ENCODE results near the gene ATF4.

DNA sequence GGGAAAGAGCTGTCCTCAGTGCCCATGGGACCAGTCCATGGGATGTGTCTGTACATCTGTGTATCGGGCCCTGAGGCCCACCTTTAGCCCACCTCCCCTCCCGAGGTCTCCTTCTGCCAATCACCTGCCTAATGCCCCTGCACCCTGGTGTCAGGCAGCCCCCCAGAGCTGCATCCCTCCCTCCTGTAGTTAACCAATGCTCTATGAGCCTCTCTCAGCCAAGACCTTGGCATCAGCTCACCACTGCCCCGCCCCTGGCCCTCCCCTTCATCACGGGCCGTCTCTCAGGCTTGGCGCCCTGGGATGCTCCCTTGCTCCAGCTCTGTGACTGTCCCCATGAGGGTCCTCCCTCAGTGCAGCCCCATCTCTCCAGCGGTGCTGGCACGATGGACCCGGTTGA, 45.0 kb upstream of the ATF4 start:
- TF ChIP-seq POLR2AphosphoS5 (IDR thresholded peaks at IDR 0.05; ENCODE audit: low read depth, low read length) (no peak), SIN3A (IDR thresholded peaks at IDR 0.05; ENCODE audit: borderline replicate concordance, insufficient read depth, low read depth, low read length) (no peak), TCF7L2 (IDR thresholded peaks at IDR 0.05; ENCODE audit: low read depth, low read length) (no peak)
- TF ChIP-seq, protein P1, sequence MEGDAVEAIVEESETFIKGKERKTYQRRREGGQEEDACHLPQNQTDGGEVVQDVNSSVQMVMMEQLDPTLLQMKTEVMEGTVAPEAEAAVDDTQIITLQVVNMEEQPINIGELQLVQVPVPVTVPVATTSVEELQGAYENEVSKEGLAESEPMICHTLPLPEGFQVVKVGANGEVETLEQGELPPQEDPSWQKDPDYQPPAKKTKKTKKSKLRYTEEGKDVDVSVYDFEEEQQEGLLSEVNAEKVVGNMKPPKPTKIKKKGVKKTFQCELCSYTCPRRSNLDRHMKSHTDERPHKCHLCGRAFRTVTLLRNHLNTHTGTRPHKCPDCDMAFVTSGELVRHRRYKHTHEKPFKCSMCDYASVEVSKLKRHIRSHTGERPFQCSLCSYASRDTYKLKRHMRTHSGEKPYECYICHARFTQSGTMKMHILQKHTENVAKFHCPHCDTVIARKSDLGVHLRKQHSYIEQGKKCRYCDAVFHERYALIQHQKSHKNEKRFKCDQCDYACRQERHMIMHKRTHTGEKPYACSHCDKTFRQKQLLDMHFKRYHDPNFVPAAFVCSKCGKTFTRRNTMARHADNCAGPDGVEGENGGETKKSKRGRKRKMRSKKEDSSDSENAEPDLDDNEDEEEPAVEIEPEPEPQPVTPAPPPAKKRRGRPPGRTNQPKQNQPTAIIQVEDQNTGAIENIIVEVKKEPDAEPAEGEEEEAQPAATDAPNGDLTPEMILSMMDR (IDR thresholded peaks at IDR 0.05) = no peak
- TF ChIP-seq, protein P2, sequence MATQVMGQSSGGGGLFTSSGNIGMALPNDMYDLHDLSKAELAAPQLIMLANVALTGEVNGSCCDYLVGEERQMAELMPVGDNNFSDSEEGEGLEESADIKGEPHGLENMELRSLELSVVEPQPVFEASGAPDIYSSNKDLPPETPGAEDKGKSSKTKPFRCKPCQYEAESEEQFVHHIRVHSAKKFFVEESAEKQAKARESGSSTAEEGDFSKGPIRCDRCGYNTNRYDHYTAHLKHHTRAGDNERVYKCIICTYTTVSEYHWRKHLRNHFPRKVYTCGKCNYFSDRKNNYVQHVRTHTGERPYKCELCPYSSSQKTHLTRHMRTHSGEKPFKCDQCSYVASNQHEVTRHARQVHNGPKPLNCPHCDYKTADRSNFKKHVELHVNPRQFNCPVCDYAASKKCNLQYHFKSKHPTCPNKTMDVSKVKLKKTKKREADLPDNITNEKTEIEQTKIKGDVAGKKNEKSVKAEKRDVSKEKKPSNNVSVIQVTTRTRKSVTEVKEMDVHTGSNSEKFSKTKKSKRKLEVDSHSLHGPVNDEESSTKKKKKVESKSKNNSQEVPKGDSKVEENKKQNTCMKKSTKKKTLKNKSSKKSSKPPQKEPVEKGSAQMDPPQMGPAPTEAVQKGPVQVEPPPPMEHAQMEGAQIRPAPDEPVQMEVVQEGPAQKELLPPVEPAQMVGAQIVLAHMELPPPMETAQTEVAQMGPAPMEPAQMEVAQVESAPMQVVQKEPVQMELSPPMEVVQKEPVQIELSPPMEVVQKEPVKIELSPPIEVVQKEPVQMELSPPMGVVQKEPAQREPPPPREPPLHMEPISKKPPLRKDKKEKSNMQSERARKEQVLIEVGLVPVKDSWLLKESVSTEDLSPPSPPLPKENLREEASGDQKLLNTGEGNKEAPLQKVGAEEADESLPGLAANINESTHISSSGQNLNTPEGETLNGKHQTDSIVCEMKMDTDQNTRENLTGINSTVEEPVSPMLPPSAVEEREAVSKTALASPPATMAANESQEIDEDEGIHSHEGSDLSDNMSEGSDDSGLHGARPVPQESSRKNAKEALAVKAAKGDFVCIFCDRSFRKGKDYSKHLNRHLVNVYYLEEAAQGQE (IDR thresholded peaks at IDR 0.05; ENCODE audit: insufficient read depth in 1 of 2, low read depth in 2 of 2, low read length in 1 of 2) = no peak

Data from Panc1 (cell line).